Activated naive CD4-positive, alpha-beta T cell treated with anti-CD3 and anti-CD28 coated beads, Interleukin-2, amount 10 ng/mL, durations not matched to agents 7 days and 5 days (primary cell): ENCODE measurements around the gene ITGB5.
A peak's percentile ranks its signal among the peaks of the same experiment; 100 is the strongest.

Experiments used
- CTCF ChIA-PET: fragments of 350-600 bp; sonication (Branson Sonifier 250); formaldehyde crosslinking; loops from one replicate; lab custom pipeline; 2021; ENCODE audit warnings: antibody characterized with exemption; lab: Charles Lee
- DNase-seq: peaks from one replicate; pipeline ENCODE4 v3.0.0-alpha.2; 2020
- H3K27ac Mint-ChIP-seq: one replicate; pipeline ENCODE4 v1.8.0; 2021; ENCODE audit warnings: mild to moderate bottlenecking, moderate library complexity, mixed read lengths
- H3K27me3 Mint-ChIP-seq: one replicate; pipeline ENCODE4 v1.8.0; 2021; ENCODE audit warnings: mild to moderate bottlenecking, mixed read lengths
- H3K36me3 Mint-ChIP-seq: one replicate; pipeline ENCODE4 v1.8.0; 2021; ENCODE audit warnings: mixed read lengths
- H3K4me1 Mint-ChIP-seq: one replicate; pipeline ENCODE4 v1.8.0; 2021; ENCODE audit warnings: mixed read lengths
- H3K4me3 Mint-ChIP-seq: one replicate; pipeline ENCODE4 v1.8.0; 2021; ENCODE audit warnings: mild to moderate bottlenecking, moderate library complexity, mixed read lengths
- H3K9me3 Mint-ChIP-seq: one replicate; pipeline ENCODE4 v1.8.0; 2021; ENCODE audit warnings: mixed read lengths

ITGB5 gene

GRCh38 chr3:124773351-124774326 is 113.5 kb downstream of the ITGB5 start:
- no peaks in the 10 kb centered on the region for H3K4me1 Mint-ChIP-seq
- DNase-seq, result no peak
- no peaks in the 10 kb centered on the region for H3K9me3 Mint-ChIP-seq
- CTCF ChIA-PET, result interaction anchor here (1.8 kb wide), 1 partner anchor 13 kb away, joined by 4 read pairs; no protein-coding TSS in a partner anchor
- H3K4me3 Mint-ChIP-seq, result no peak overlapping the region
- no peak overlapping the region for H3K27ac Mint-ChIP-seq
- H3K36me3 Mint-ChIP-seq, result no peaks in the 10 kb centered on the region
- peaks cover 55% of the 10 kb centered on the region for H3K27me3 Mint-ChIP-seq

GRCh38 chr3:124772081-124772831 is 114.9 kb downstream of the ITGB5 start:
- Mint-ChIP-seq H3K36me3 (no peaks in the 10 kb centered on the region), H3K27ac (no peak overlapping the region), H3K9me3 (no peaks in the 10 kb centered on the region), H3K4me3 (no peak overlapping the region), H3K27me3 (peaks cover 50% of the 10 kb centered on the region), H3K4me1 (no peaks in the 10 kb centered on the region)
- DNase-seq, result no peak
- CTCF ChIA-PET, result interaction anchor here (0.6 to 2.3 kb wide), 3 partner anchors 11 to 442 kb away, joined by 3 to 8 read pairs (median 7); no protein-coding TSS in a partner anchor

- CTCF ChIA-PET, result interaction anchor here (1.4 to 2.5 kb wide), 3 partner anchors 10 to 130 kb away, joined by 7 to 13 read pairs (median 8); no protein-coding TSS in a partner anchor
- H3K9me3 Mint-ChIP-seq, result no peaks in the 10 kb centered on the region
- H3K36me3 Mint-ChIP-seq, result no peaks in the 10 kb centered on the region
- H3K4me3 Mint-ChIP-seq, result no peak overlapping the region
- peaks cover 56% of the 10 kb centered on the region for H3K27me3 Mint-ChIP-seq
- H3K4me1 Mint-ChIP-seq, result no peaks in the 10 kb centered on the region
- DNase-seq, result no peak
- H3K27ac Mint-ChIP-seq, result no peak overlapping the region
These were observed 116.1 kb downstream of the ITGB5 start for GRCh38 chr3:124771083-124771445.

- H3K36me3 Mint-ChIP-seq, result no peaks in the 10 kb centered on the region
- no peak for DNase-seq
- H3K4me3 Mint-ChIP-seq, result no peak overlapping the region
- no peaks in the 10 kb centered on the region for H3K9me3 Mint-ChIP-seq
- CTCF ChIA-PET, result interaction anchor here (1.8 to 2.5 kb wide), 3 partner anchors 10 to 131 kb away, joined by 7 to 13 read pairs (median 11); no protein-coding TSS in a partner anchor
- H3K27ac Mint-ChIP-seq, result no peak overlapping the region
- no peaks in the 10 kb centered on the region for H3K4me1 Mint-ChIP-seq
- peaks cover 58% of the 10 kb centered on the region for H3K27me3 Mint-ChIP-seq
These were observed 116.7 kb downstream of the ITGB5 start for GRCh38 chr3:124770336-124771082.

- CTCF ChIA-PET, result interaction anchor here (1.8 to 2.5 kb wide), 2 partner anchors 9 to 132 kb away, joined by 11 to 13 read pairs; no protein-coding TSS in a partner anchor
- Mint-ChIP-seq H3K9me3 (no peaks in the 10 kb centered on the region), H3K27me3 (peaks cover 57% of the 10 kb centered on the region), H3K36me3 (no peaks in the 10 kb centered on the region), H3K4me3 (no peak overlapping the region), H3K27ac (no peak overlapping the region), H3K4me1 (no peaks in the 10 kb centered on the region)
- no peak for DNase-seq
These were observed 117.7 kb downstream of the ITGB5 start for GRCh38 chr3:124769462-124769861.

GRCh38 chr3:124768812-124769211 is 118.4 kb downstream of the ITGB5 start:
- no peak overlapping the region for H3K4me3 Mint-ChIP-seq
- no peaks in the 10 kb centered on the region for H3K4me1 Mint-ChIP-seq
- CTCF ChIA-PET, result interaction anchor here (1.8 to 2.5 kb wide), 2 partner anchors 8 to 133 kb away, joined by 11 to 13 read pairs; no protein-coding TSS in a partner anchor
- H3K27me3 Mint-ChIP-seq, result peaks cover 51% of the 10 kb centered on the region
- no peaks in the 10 kb centered on the region for H3K9me3 Mint-ChIP-seq
- peak; percentile 30 for DNase-seq
- H3K36me3 Mint-ChIP-seq, result no peaks in the 10 kb centered on the region
- no peak overlapping the region for H3K27ac Mint-ChIP-seq

- Mint-ChIP-seq H3K4me3 (no peak overlapping the region), H3K27me3 (peaks cover 40% of the 10 kb centered on the region)
These were observed 119.5 kb downstream of the ITGB5 start for GRCh38 chr3:124767691-124768090.

GRCh38 chr3:124767264-124767663 is 119.9 kb downstream of the ITGB5 start:
- Mint-ChIP-seq H3K4me1 (no peaks in the 10 kb centered on the region), H3K9me3 (no peaks in the 10 kb centered on the region), H3K27me3 (peaks cover 36% of the 10 kb centered on the region), H3K4me3 (no peak overlapping the region), H3K27ac (no peak overlapping the region), H3K36me3 (no peaks in the 10 kb centered on the region)
- CTCF ChIA-PET, result interaction anchor here (1.7 to 1.9 kb wide), 2 partner anchors 134 to 819 kb away, joined by 4 to 8 read pairs; no protein-coding TSS in a partner anchor
- DNase-seq, result no peak

More at GRCh38 chr3:124767691-124768090, 119.5 kb downstream of the ITGB5 start:
- no peaks in the 10 kb centered on the region for H3K4me1 Mint-ChIP-seq
- H3K9me3 Mint-ChIP-seq, result no peaks in the 10 kb centered on the region
- no peaks in the 10 kb centered on the region for H3K36me3 Mint-ChIP-seq
- CTCF ChIA-PET, result interaction anchor here (1.7 kb wide), 1 partner anchor 133 kb away, joined by 8 read pairs; no protein-coding TSS in a partner anchor
- H3K27ac Mint-ChIP-seq, result no peak overlapping the region
- no peak for DNase-seq

GRCh38 chr3:124766113-124767095 is 120.8 kb downstream of the ITGB5 start:
- Mint-ChIP-seq H3K9me3 (no peaks in the 10 kb centered on the region), H3K27me3 (peaks cover 30% of the 10 kb centered on the region), H3K36me3 (no peaks in the 10 kb centered on the region), H3K27ac (no peak overlapping the region), H3K4me1 (peaks cover under 1% of the 10 kb centered on the region), H3K4me3 (no peak overlapping the region)
- CTCF ChIA-PET, result interaction anchor here (1.7 to 1.9 kb wide), 2 partner anchors 135 to 820 kb away, joined by 4 to 8 read pairs; no protein-coding TSS in a partner anchor
- DNase-seq, result no peak

- no peak for DNase-seq
- Mint-ChIP-seq H3K4me3 (no peak overlapping the region), H3K4me1 (peaks cover 4% of the 10 kb centered on the region), H3K27ac (no peak overlapping the region), H3K36me3 (no peaks in the 10 kb centered on the region), H3K27me3 (peaks cover 26% of the 10 kb centered on the region), H3K9me3 (no peaks in the 10 kb centered on the region)
- CTCF ChIA-PET, result interaction anchor here (1.9 to 7.7 kb wide), 2 partner anchors 137 to 821 kb away, joined by 4 to 159 read pairs; no protein-coding TSS in a partner anchor
These were observed 121.8 kb downstream of the ITGB5 start for GRCh38 chr3:124765197-124765840.

- peaks cover 21% of the 10 kb centered on the region for H3K27me3 Mint-ChIP-seq
- peaks cover 4% of the 10 kb centered on the region for H3K4me1 Mint-ChIP-seq
- CTCF ChIA-PET, result interaction anchor here (7.7 kb wide), 1 partner anchor 138 kb away, joined by 159 read pairs; no protein-coding TSS in a partner anchor
- DNase-seq, result no peak
- no peak overlapping the region for H3K27ac Mint-ChIP-seq
- H3K4me3 Mint-ChIP-seq, result no peak overlapping the region
- no peaks in the 10 kb centered on the region for H3K36me3 Mint-ChIP-seq
- H3K9me3 Mint-ChIP-seq, result no peaks in the 10 kb centered on the region
These were observed 122.4 kb downstream of the ITGB5 start for GRCh38 chr3:124764746-124765145.
